IPS-NIHi11 (cell line): ENCODE measurements around the gene CD58.
"Not testable (repeated sequence)": the region's sequence is repeated elsewhere in the genome, so short reads cannot be mapped to it uniquely, and the experiment has no call there.

Source experiments
- DNase-seq: peaks from one replicate; pipeline ENCODE4 v3.0.0; 2012; ENCODE audit warnings: mixed read lengths, low spot score

CD58 gene

GRCh38 chr1:116570358-116571214 is at the start of gene CD58:
Gene CD58, minus strand, starts transcription at chr1:116571026. Its CDS starts 54 bp downstream, at chr1:116570972.
- DNase-seq = peak; percentile 91

- not testable (repeated sequence) for DNase-seq
Measured at GRCh38 chr1:116620392-116620791, 49.6 kb upstream of the CD58 start.

GRCh38 chr1:116619106-116619505 is 48.3 kb upstream of the CD58 start:
- DNase-seq = not testable (repeated sequence)

GRCh38 chr1:116617808-116618207 is 47.0 kb upstream of the CD58 start:
- not testable (repeated sequence) for DNase-seq

- not testable (repeated sequence) for DNase-seq
Measured at GRCh38 chr1:116613825-116614224, 43.0 kb upstream of the CD58 start.

GRCh38 chr1:116609801-116610371 is 39.1 kb upstream of the CD58 start:
- not testable (repeated sequence) for DNase-seq

GRCh38 chr1:116608841-116609240 is 38.0 kb upstream of the CD58 start:
- not testable (repeated sequence) for DNase-seq

- not testable (repeated sequence) for DNase-seq
Measured at GRCh38 chr1:116608151-116608550, 37.3 kb upstream of the CD58 start.

- not testable (repeated sequence) for DNase-seq
Measured at GRCh38 chr1:116607463-116607862, 36.6 kb upstream of the CD58 start.

GRCh38 chr1:116606067-116606466 is 35.2 kb upstream of the CD58 start:
- not testable (repeated sequence) for DNase-seq

GRCh38 chr1:116605315-116605714 is 34.5 kb upstream of the CD58 start:
- no peak for DNase-seq

GRCh38 chr1:116604408-116604807 is 33.6 kb upstream of the CD58 start:
- not testable (repeated sequence) for DNase-seq

- not testable (repeated sequence) for DNase-seq
Measured at GRCh38 chr1:116603646-116604045, 32.8 kb upstream of the CD58 start.

- not testable (repeated sequence) for DNase-seq
Measured at GRCh38 chr1:116599369-116599768, 28.5 kb upstream of the CD58 start.

- not testable (repeated sequence) for DNase-seq
Measured at GRCh38 chr1:116598420-116599036, 27.7 kb upstream of the CD58 start.

- DNase-seq = not testable (repeated sequence)
Measured at GRCh38 chr1:116597388-116597787, 26.6 kb upstream of the CD58 start.

GRCh38 chr1:116596742-116597307 is 26.0 kb upstream of the CD58 start:
- DNase-seq = not testable (repeated sequence)

GRCh38 chr1:116595946-116596741 is 25.3 kb upstream of the CD58 start:
- DNase-seq = peak; percentile 33

- DNase-seq = not testable (repeated sequence)
Measured at GRCh38 chr1:116595065-116595840, 24.4 kb upstream of the CD58 start.

GRCh38 chr1:116593977-116594376 is 23.2 kb upstream of the CD58 start:
- DNase-seq = not testable (repeated sequence)

- not testable (repeated sequence) for DNase-seq
Measured at GRCh38 chr1:116593401-116593800, 22.6 kb upstream of the CD58 start.
